Head of caudate nucleus (tissue), 42 donors: ENCODE measurements around the gene LINGO4.
A peak's percentile ranks its signal among the peaks of the same experiment; 100 is the strongest.

Experiments
- DNase-seq, 42 donors: peaks; one replicate each; pipeline versions ENCODE4 v3.0.0 to v3.0.0-alpha.2; 2020 to 2021; ENCODE audit warnings: mixed read lengths in 7 of 42
- intact Hi-C: fragments of 100-400 bp; cut with DNase I; formaldehyde crosslinking; loops from one replicate; pipeline ENCODE4 v1.15.0; 2022

Gene LINGO4

DNA sequence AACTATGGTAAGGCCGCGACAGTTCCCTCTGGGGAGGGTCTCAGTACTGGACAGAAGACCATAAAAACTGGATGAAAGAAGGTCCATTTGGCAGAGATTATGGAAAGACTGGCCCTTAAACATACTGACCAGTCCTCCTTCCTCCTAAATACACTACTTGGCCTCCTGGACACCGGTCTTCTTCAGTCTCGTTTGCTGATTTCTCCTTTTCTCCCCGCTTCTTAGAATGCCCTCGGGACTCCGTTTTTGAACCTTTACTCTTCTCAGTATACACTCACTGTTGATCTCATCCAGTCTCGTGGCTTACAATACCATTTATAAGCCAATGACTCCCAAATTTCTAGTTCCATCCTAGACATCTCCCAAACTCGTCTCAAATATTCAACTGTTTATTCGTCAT lies 41.2 kb downstream of the LINGO4 start:
- intact Hi-C loops = no loop called here

DNA sequence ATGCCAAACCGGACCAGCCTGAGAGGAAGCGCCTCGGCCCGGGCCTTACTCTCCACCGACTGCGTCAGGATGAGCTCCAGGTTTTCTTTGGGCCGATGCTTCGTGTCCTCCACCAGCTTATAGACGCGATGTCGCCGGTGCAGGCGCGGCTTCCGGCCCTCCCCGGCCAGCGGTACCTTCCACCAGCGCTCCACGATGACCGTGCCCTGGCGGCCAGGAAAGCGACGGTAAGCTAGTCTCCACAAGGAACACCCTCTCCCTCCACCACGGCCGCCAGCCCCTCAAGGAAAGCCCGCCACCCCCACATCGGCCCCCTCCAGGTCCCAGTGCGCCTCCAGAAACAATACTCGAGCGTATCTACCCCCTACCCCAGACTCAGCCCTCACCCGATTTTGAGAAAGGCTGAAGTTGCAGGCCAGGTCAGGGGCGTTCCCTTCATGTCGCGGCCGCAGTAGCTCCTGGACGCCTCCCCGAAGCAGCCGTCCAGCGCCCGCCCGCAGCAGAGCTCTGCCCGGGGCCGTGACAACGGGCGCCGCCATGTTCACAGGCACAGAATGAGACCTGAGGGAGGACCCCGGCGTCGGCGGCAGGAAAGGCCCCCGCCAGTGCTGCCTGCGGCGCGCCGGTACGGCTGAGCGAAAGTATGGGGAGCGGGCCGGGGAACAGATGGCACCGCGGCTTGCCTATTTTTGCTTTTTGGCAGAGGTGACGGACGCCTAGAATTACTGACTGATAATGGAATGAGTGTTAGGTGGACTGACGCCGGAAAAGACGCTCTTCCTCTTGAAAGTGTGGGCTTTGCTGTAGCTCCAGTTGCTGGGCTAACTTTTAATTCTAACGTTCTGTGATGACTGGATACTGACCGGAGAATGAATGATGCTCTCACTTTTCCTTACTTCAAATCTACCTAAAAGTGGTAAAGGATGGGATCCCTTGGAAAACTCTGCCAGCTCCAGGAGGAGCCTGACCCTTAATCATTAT lies 42.0 kb downstream of the LINGO4 start, which contains the start of gene MRPL9:
Gene MRPL9 (minus strand): TSS at position 556 of the 981 bp plus-strand sequence. CDS start 17 bp downstream, at position 539.
- peak; percentile 77 to 95 (median 88) for DNase-seq
- intact Hi-C loops = no loop called here

More for the DNA sequence above, 41.2 kb downstream of the LINGO4 start:
- DNase-seq = no peak

DNA sequence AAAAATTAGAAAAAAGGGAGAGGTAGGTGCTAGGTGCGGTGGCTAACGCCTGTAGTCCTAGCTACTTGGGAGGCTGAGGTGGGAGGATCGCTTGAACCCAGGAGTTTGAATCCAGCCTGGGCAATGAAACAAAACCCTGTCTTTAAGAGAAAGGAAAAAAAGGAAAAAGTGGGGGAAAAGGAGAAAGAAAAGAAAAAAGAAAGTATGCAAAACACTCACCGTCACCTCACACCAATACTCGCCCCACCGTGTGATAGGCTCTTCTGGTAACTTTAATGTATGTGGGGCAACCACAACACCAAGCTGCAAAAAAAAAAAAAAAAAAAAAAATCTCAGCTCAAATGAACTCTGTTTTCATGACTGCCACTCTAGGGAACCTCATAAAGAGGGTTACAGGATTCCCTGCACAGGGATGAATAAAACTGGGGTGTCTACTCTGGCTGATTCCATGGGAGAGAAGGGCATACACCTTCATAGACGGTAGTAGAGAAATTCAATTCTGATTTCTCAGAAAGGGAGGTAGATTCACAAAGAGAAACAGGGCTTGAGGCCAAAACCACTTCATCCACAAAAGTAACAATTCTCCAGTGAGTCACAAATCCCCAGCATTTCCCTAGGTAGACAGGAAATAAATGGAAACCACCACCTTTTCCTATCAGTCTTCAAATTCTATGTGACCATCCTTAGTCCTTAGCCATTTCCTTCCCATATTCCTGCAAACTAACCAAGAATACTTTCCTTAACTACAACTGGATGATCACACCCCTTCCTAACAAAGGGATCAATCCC lies 44.4 kb downstream of the LINGO4 start:
- DNase-seq = no peak
- intact Hi-C loops = no loop called here

DNA sequence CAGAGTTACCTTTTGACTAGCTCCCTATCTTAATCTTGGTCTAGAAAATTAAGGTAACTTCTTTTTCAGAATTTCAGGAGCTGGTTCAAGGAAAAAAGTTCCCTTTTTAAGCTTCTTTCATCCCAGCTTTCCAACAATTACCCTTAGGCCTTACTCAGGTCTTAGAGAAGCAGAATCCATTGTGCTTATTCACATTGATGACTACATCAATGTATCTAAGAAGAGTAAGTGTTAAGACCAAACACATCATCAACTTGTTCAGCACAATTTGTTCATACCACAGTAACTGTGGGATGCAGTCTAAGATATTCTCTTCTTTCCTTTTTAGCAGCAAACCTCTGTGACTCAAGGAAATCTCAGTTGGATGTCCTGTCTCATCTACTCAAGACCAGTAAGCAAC lies 46.0 kb downstream of the LINGO4 start:
- intact Hi-C loops = no loop called here
- no peak for DNase-seq

DNA sequence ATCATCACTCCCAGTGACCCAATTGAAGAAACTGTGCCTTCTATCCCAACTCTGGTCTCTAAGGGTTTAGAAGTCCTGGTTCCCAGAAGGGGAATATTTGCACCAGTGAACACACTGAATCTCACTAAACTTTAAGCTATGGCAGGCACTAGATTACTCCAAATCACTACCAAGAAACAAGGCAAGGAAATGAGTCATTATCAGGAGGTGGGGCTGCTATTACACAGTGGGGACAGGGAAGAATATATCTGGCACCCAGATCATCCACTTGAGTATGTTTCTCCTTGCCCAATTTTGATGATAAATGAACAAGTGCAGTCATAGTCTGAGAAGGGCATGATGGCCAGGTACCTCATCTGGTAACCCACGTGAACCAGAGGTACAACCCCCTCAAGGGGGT lies 48.9 kb downstream of the LINGO4 start:
- intact Hi-C loops = no loop called here
- DNase-seq = no peak
